AG04450 (cell line): ENCODE data around the gene BRF1. TPM values are rescaled to one million over a fixed set of nuclear protein-coding genes. Genes with fewer than 3 reads are reported as not detected.

Experiments used
- CTCF ChIA-PET: fragments of 300-600, 350-600 bp; formaldehyde crosslinking; extraction: SDS; loops from one replicate; lab custom pipeline; 2022; ENCODE audit warnings: antibody characterized with exemption, inconsistent platforms; lab: Charles Lee
- POLR2A ChIA-PET: fragments of 350-600 bp; formaldehyde crosslinking; extraction: SDS; loops from one replicate; lab custom pipeline; 2021; ENCODE audit warnings: antibody characterized with exemption, inconsistent platforms; lab: Yijun Ruan, JAX
- DNase-seq: peaks from one replicate; pipeline ENCODE4 v3.0.0-alpha.2; 2011; ENCODE audit warnings: low read depth, low spot score
- H3K27ac ChIP-seq: one replicate; pipeline ENCODE4 v1.5.1; 2012; ENCODE audit warnings: low read depth, low read length, control low read depth
- H3K27me3 ChIP-seq: one replicate; pipeline ENCODE4 v1.6.0; 2012; ENCODE audit warnings: low read length; ENCODE audit not compliant: control insufficient read depth, insufficient read depth
- H3K4me3 ChIP-seq: 2 replicates; pipeline ENCODE4 v1.5.1; 2011; ENCODE audit warnings: mild to moderate bottlenecking, low read depth, low read length, control low read depth
- H3K9me3 ChIP-seq: 2 replicates; pipeline ENCODE4 v1.5.1; 2012; ENCODE audit warnings: low read length; ENCODE audit not compliant: control insufficient read depth, insufficient read depth
- CTCF ChIP-seq: IDR thresholded peaks from 2 replicates; pipeline ENCODE4 v1.5.1; 2011; ENCODE audit warnings: low read depth, low read length, control low read depth, inconsistent platforms
- polyA plus RNA-seq: library from polyadenylated mRNA; depleted of rRNA; stranded (reverse); fragments of >200 nt; gene quantifications from 2 replicates; pipeline ENCODE4 v1.2.3, GENCODE V29; 2011

The BRF1 gene
- polyA plus RNA-seq, 1 experiment: 6.3 TPM

GRCh38 chr14:105211086-105211757 is 89.6 kb downstream of the BRF1 start:
- ChIA-PET CTCF (interaction anchor here (1.0 kb wide), 1 partner anchor 8 kb away, joined by 3 read pairs; no protein-coding TSS in a partner anchor), POLR2A (no interaction called here)
- no peaks in the 10 kb centered on the region; the same call in 1 of the 2 replicates for H3K9me3 ChIP-seq
- H3K4me3 ChIP-seq: no peak overlapping the region
- DNase-seq: no peak
- H3K27ac ChIP-seq: no peak overlapping the region
- TF ChIP-seq CTCF: no peak
- H3K27me3 ChIP-seq: no peaks in the 10 kb centered on the region

- TF ChIP-seq CTCF: no peak
- Histone ChIP-seq H3K27ac (no peak overlapping the region), H3K9me3 (no peaks in the 10 kb centered on the region), H3K27me3 (no peaks in the 10 kb centered on the region), H3K4me3 (no peak overlapping the region)
- CTCF ChIA-PET: interaction anchor here (1.0 kb wide), 1 partner anchor 7 kb away, joined by 3 read pairs; no protein-coding TSS in a partner anchor
- no peak for DNase-seq
- POLR2A ChIA-PET: no interaction called here
Observed at GRCh38 chr14:105210266-105211025, 90.4 kb downstream of the BRF1 start.

- no peak overlapping the region for H3K4me3 ChIP-seq
- CTCF ChIA-PET: no interaction called here
- H3K27me3 ChIP-seq: no peaks in the 10 kb centered on the region
- no peak for DNase-seq
- TF ChIP-seq CTCF: no peak
- H3K9me3 ChIP-seq: no peaks in the 10 kb centered on the region
- H3K27ac ChIP-seq: no peak overlapping the region
- POLR2A ChIA-PET: no interaction called here
Observed at GRCh38 chr14:105209646-105210045, 91.2 kb downstream of the BRF1 start.

- TF ChIP-seq CTCF: no peak
- Histone ChIP-seq H3K9me3 (no peaks in the 10 kb centered on the region), H3K4me3 (no peak overlapping the region), H3K27me3 (no peaks in the 10 kb centered on the region), H3K27ac (no peak overlapping the region)
- ChIA-PET CTCF (interaction anchor here (0.5 kb wide), 1 partner anchor 58 kb away, joined by 4 read pairs; no protein-coding TSS in a partner anchor), POLR2A (no interaction called here)
- DNase-seq: no peak
Observed at GRCh38 chr14:105209091-105209490, 91.7 kb downstream of the BRF1 start.

GRCh38 chr14:105208738-105209075 is 92.1 kb downstream of the BRF1 start:
- Histone ChIP-seq H3K27me3 (no peaks in the 10 kb centered on the region), H3K27ac (no peak overlapping the region), H3K4me3 (no peak overlapping the region), H3K9me3 (no peaks in the 10 kb centered on the region)
- ChIA-PET CTCF (interaction anchor here (0.5 kb wide), 1 partner anchor 58 kb away, joined by 4 read pairs; no protein-coding TSS in a partner anchor), POLR2A (no interaction called here)
- no peak for DNase-seq
- TF ChIP-seq CTCF: no peak
